Ovary (tissue), 9 donors: ENCODE measurements around the gene FXN. TPM values are rescaled to one million over a fixed set of nuclear protein-coding genes. Genes with fewer than 3 reads are reported as not detected.

Experiments used
- DNase-seq, 5 donors: peaks; one replicate each; pipeline ENCODE4 v3.0.0-alpha.2; 2019 to 2020
- H3K27ac ChIP-seq, 2 donors: fragments of 200-600 bp; one replicate each; pipeline versions ENCODE4 v1.5.1 to v1.8.0; 2019 to 2022
- H3K27me3 ChIP-seq: fragments of 200-600 bp; one replicate; pipeline ENCODE4 v1.8.0; 2022
- H3K36me3 ChIP-seq: fragments of 200-600 bp; sonication (generic); one replicate; pipeline ENCODE4 v1.5.1; 2019
- H3K4me1 ChIP-seq: one replicate; pipeline ENCODE4 v1.8.1; 2013; ENCODE audit warnings: mild to moderate bottlenecking, moderate library complexity; ENCODE audit not compliant: insufficient read depth
- H3K4me3 ChIP-seq: fragments of 200-600 bp; sonication (generic); one replicate; pipeline ENCODE4 v1.5.1; 2017
- H3K9me3 ChIP-seq, 2 donors: fragments of 200-600 bp in 1 of 2; sonication (generic) in 1 of 2; one replicate each; pipeline versions ENCODE4 v1.5.1 to v1.8.1; 2013 to 2019; ENCODE audit warnings: mild to moderate bottlenecking in 1 of 2, moderate library complexity in 1 of 2
- CTCF ChIP-seq, 3 donors: fragments of 450-650 bp in 2 of 3; fragments of 200-600 bp in 1 of 3; IDR thresholded peaks; one replicate each; pipeline versions ENCODE4 v1.5.1 to v1.8.0; 2016 to 2022; ENCODE audit warnings: antibody characterized with exemption in 3 of 3, mild to moderate bottlenecking in 1 of 3
- EP300 ChIP-seq: sonication (generic); formaldehyde crosslinking; IDR thresholded peaks from one replicate; pipeline ENCODE4 v1.6.1; 2017; ENCODE audit warnings: antibody characterized with exemption
- POLR2A ChIP-seq: fragments of 450-650 bp; IDR thresholded peaks from one replicate; pipeline ENCODE4 v1.6.1; 2017; ENCODE audit warnings: antibody characterized with exemption, mild to moderate bottlenecking, moderate library complexity
- WGBS, 3 donors: extraction: QIAGEN DNeasy Blood & Tissue Kit in 1 of 3; methylation state at CpG; one replicate each; pipeline versions ENCODE4 v1.1.5 to v1.1.7; 2013 to 2017; 5-methylcytosine and 5-hydroxymethylcytosine counted together
- intact Hi-C, 4 donors: fragments of 100-400 bp; cut with DNase I; formaldehyde crosslinking; loops; one replicate each; pipeline versions ENCODE4 v1.11.0 to v1.15.1; 2022 to 2023
- polyA plus RNA-seq, 2 donors: library from polyadenylated mRNA; stranded (reverse); fragments of 200-250 nt in 1 of 2; fragments of 350-450 nt in 1 of 2; fragmentation: Illumina TruSeq in 1 of 2; extraction: RNeasy Lipid Tissue Mini Kit (QIAGEN cat#74804) in 1 of 2; gene quantifications; one replicate each; pipeline ENCODE4 v1.2.3, GENCODE V29; 2013 to 2014
- total RNA-seq, 7 donors: library from RNA; depleted of rRNA in 2 of 7; stranded (reverse); fragments of >200 nt in 2 of 7; fragmentation: NEBNext Ultra II Directional in 3 of 7; extraction: Animal tissue kit (Norgen Biotek cat#: 25700) in 3 of 7; gene quantifications; one replicate each; pipeline versions ENCODE4 v1.1.0 to v1.2.4, GENCODE V29; 2016 to 2023
- donor health status: DM: no; HTN: no; CAD: no; lungs with moderate emphysema.
- donor health status: DM: no; HTN: no; CAD: no.
- donor health status: Bipolar disorder and iron deficiency.
- donor health status: DM: yes; HTN: yes; CAD: no.
- donor health status: DM: no; HTN: no; CAD: no.
- donor health status: DM: yes; HTN: yes; CAD: no.

FXN gene
- total and polyA plus RNA-seq, 9 donors = 4.5 to 29.2 (median 21.9) TPM

DNA sequence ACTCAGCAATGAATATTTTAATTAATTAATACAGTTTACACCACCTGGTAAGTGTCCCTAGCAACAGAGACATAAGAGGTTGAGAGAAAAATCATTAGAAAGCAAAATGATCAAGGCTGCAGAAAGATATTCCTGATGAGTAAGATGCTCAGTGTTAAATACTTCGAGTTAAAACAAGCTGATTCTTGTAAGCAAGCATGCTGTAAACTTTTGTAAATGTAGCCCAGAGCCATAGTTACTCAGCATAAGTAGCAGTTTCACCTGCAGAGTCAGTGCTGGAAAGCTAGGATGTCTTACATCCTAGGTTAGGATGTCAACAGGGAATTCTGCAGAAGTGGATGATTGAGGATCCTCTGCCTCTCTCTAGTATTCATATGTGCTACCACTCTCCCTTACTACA lies 25.8 kb upstream of the FXN start:
- no peaks in the 10 kb centered on the region for H3K4me1 ChIP-seq
- intact Hi-C loops = no loop called here

GRCh38 chr9:69012696-69013381 lies 22.7 kb upstream of the FXN start:
- no peak overlapping the region for H3K27ac ChIP-seq
- 86 to 89% (median 89%) methylated on average over 18 of the region's 18 CpGs for WGBS, 3 donors
- no peak overlapping the region for H3K4me3 ChIP-seq
- no peak for DNase-seq
- TF ChIP-seq POLR2A = no peak
- no peaks in the 10 kb centered on the region for H3K4me1 ChIP-seq
- H3K9me3 ChIP-seq = no peaks in the 10 kb centered on the region
- H3K36me3 ChIP-seq = no peaks in the 10 kb centered on the region
- no peaks in the 10 kb centered on the region for H3K27me3 ChIP-seq
- intact Hi-C loops = no loop called here

More for the DNA sequence above, 25.8 kb upstream of the FXN start:
- no peak for DNase-seq
- no peak overlapping the region for H3K27ac ChIP-seq
- no peak for TF ChIP-seq POLR2A
- no peak for TF ChIP-seq CTCF (IDR thresholded peaks at IDR 0.05)
- TF ChIP-seq EP300 = no peak
- no peak overlapping the region for H3K4me3 ChIP-seq
- WGBS, 3 donors = 37 to 52% (median 40%) methylated on average over 1 of the region's 1 CpG
- no peaks in the 10 kb centered on the region for H3K36me3 ChIP-seq
- H3K9me3 ChIP-seq = no peaks in the 10 kb centered on the region
- H3K27me3 ChIP-seq = no peaks in the 10 kb centered on the region

DNA sequence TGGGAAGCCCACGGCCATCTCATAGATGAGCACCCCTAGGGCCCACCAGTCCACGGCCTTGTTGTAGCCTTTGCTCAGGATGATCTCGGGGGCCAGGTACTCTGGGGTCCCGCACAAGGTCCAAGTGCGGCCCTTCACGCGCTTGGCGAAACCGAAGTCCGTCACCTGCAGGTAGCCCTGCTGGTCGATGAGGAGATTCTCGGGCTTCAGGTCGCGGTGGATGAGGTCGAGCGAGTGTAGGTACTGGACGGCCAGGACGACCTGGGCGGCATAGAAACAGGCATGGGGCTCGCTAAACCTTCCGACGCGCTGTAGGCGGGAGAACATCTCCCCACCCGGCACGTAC lies 22.2 kb upstream of the FXN start:
- TF ChIP-seq CTCF (IDR thresholded peaks at IDR 0.05) = no peak
- TF ChIP-seq EP300 = no peak
- TF ChIP-seq POLR2A = no peak
- WGBS, 3 donors = 97 to 98% (median 97%) methylated on average over 26 of the region's 26 CpGs
- Histone ChIP-seq H3K36me3 (no peaks in the 10 kb centered on the region), H3K9me3 (no peaks in the 10 kb centered on the region), H3K27me3 (no peaks in the 10 kb centered on the region), H3K4me1 (no peaks in the 10 kb centered on the region), H3K27ac (no peak overlapping the region), H3K4me3 (no peak overlapping the region)
- DNase-seq = no peak
- intact Hi-C loops = no loop called here

GRCh38 chr9:69014013-69014412 lies 21.5 kb upstream of the FXN start, which contains the start of gene PRKACG:
Gene PRKACG (minus strand): TSS chr9:69014113. CDS start chr9:69014092, 21 bp downstream.
- no peak within 1 kb of the TSS for H3K27ac ChIP-seq
- H3K27me3 ChIP-seq = no peaks in the 10 kb centered on the region
- no peak within 1 kb of the TSS for H3K4me3 ChIP-seq
- 96 to 98% (median 97%) methylated on average over 29 of the region's 29 CpGs for WGBS, 3 donors
- TF ChIP-seq POLR2A (no peak), CTCF (IDR thresholded peaks at IDR 0.05) (no peak), EP300 (no peak)
- no peaks in the 10 kb centered on the region for H3K36me3 ChIP-seq
- H3K9me3 ChIP-seq = no peaks in the 10 kb centered on the region
- no peak for DNase-seq
- H3K4me1 ChIP-seq = no peaks in the 10 kb centered on the region
- intact Hi-C loops = no loop called here

- Histone ChIP-seq H3K4me3 (no peak overlapping the region), H3K27me3 (no peaks in the 10 kb centered on the region), H3K4me1 (no peaks in the 10 kb centered on the region), H3K27ac (no peak overlapping the region), H3K36me3 (no peaks in the 10 kb centered on the region), H3K9me3 (no peaks in the 10 kb centered on the region)
- no peak for TF ChIP-seq EP300
- no peak for TF ChIP-seq POLR2A
- TF ChIP-seq CTCF (IDR thresholded peaks at IDR 0.05) = no peak
- WGBS, 3 donors = 40 to 42% (median 42%) methylated on average over 5 of the region's 5 CpGs
- no peak for DNase-seq
- intact Hi-C loops = no loop called here
Measured at GRCh38 chr9:69016191-69017096, 19.1 kb upstream of the FXN start.
